HG03432 (cell line): Measurements from ENCODE around the gene TTC39B.

Experiments used
- ATAC-seq: cut with Tn5 transposase; IDR thresholded peaks from one replicate; pipeline ENCODE4 v1.9.1; 2021; ENCODE audit warnings: mild to moderate bottlenecking, moderate library complexity; ENCODE audit not compliant: unreplicated experiment

TTC39B gene

GRCh38 chr9:15305470-15305869 lies 1.5 kb downstream of the TTC39B start:
- ATAC-seq = no peak

GRCh38 chr9:15304632-15305031 lies 2.4 kb downstream of the TTC39B start:
- ATAC-seq = peak; percentile 20

- ATAC-seq = no peak
These were observed 6.8 kb downstream of the TTC39B start for GRCh38 chr9:15300218-15300617.

GRCh38 chr9:15299374-15299939 lies 7.6 kb downstream of the TTC39B start:
- peak; percentile 86 for ATAC-seq

GRCh38 chr9:15298362-15298761 lies 8.7 kb downstream of the TTC39B start:
- ATAC-seq = no peak

GRCh38 chr9:15295761-15296405 lies 11.1 kb downstream of the TTC39B start:
- peak; percentile 31 for ATAC-seq

- ATAC-seq = no peak
These were observed 12.4 kb downstream of the TTC39B start for GRCh38 chr9:15294604-15295003.

- no peak for ATAC-seq
These were observed 13.2 kb downstream of the TTC39B start for GRCh38 chr9:15293804-15294316.

- no peak for ATAC-seq
These were observed 13.9 kb downstream of the TTC39B start for GRCh38 chr9:15293084-15293483.

GRCh38 chr9:15289603-15290002 lies 17.4 kb downstream of the TTC39B start:
- ATAC-seq = no peak

GRCh38 chr9:15287309-15287708 lies 19.7 kb downstream of the TTC39B start:
- no peak for ATAC-seq

GRCh38 chr9:15286161-15286821 lies 20.7 kb downstream of the TTC39B start:
- no peak for ATAC-seq

- no peak for ATAC-seq
These were observed 24.3 kb downstream of the TTC39B start for GRCh38 chr9:15282567-15283285.

- ATAC-seq = no peak
These were observed 26.4 kb downstream of the TTC39B start for GRCh38 chr9:15280647-15281046.

- ATAC-seq = no peak
These were observed 28.2 kb downstream of the TTC39B start for GRCh38 chr9:15278839-15279238.

GRCh38 chr9:15278091-15278687 lies 28.8 kb downstream of the TTC39B start:
- no peak for ATAC-seq

- no peak for ATAC-seq
These were observed 29.5 kb downstream of the TTC39B start for GRCh38 chr9:15277400-15278090.

- ATAC-seq = no peak
These were observed 30.6 kb downstream of the TTC39B start for GRCh38 chr9:15276328-15276938.

GRCh38 chr9:15274425-15274824 lies 32.6 kb downstream of the TTC39B start:
- ATAC-seq = no peak

GRCh38 chr9:15272377-15272928 lies 34.6 kb downstream of the TTC39B start:
- no peak for ATAC-seq
